HepG2 (cell line): ENCODE measurements around the gene CADPS2. TPM values are rescaled to one million over a fixed set of nuclear protein-coding genes. Genes with fewer than 3 reads are reported as not detected.

Source experiments
- LCORL ChIP-seq, 2 experiments: fragments of 450-650 bp in 1 of 2; sonication (generic) in 1 of 2; formaldehyde crosslinking in 1 of 2; IDR thresholded peaks; 2 replicates each; pipeline versions ENCODE4 v1.5.0 to v1.6.1; 2017 to 2020; ENCODE audit warnings: antibody characterized with exemption in 1 of 2, missing genetic modification reagents in 1 of 2
- MTA3 ChIP-seq: sonication (generic); formaldehyde crosslinking; IDR thresholded peaks from 2 replicates; pipeline ENCODE4 v1.4.0; 2020; ENCODE audit warnings: missing genetic modification reagents
- PLRG1 ChIP-seq: fragments of 450-650 bp; conservative IDR thresholded peaks from 2 replicates; pipeline ENCODE4 v1.6.1; 2016
- POLR2G ChIP-seq: fragments of 200-400 bp; formaldehyde crosslinking; IDR thresholded peaks from 2 replicates; pipeline ENCODE4 v1.6.1; 2018; ENCODE audit warnings: mild to moderate bottlenecking, low read depth, low read length, moderate library complexity
- ZNF326 ChIP-seq: sonication (generic); formaldehyde crosslinking; IDR thresholded peaks from 2 replicates; pipeline ENCODE4 v1.4.0; 2020; ENCODE audit warnings: missing genetic modification reagents, borderline replicate concordance
- ZSCAN31 ChIP-seq: sonication (generic); formaldehyde crosslinking; IDR thresholded peaks from 2 replicates; pipeline ENCODE4 v1.5.0; 2020; ENCODE audit warnings: low read depth, mild to moderate bottlenecking, missing genetic modification reagents
- polyA plus RNA-seq, 8 experiments: library from polyadenylated mRNA; depleted of rRNA in 3 of 8; stranded (reverse) in 7 of 8; unstranded in 1 of 8; fragments of >200 nt; fragmentation: Illumina TruSeq in 4 of 8; extraction: Trizol in 4 of 8; gene quantifications; 2 replicates each; pipeline versions ENCODE4 v1.2.1 to v1.2.3, GENCODE V29; 2011 to 2016; ENCODE audit warnings: low read depth in 4 of 8, missing spikeins in 1 of 8, mixed read lengths in 1 of 8; ENCODE audit not compliant: insufficient read depth in 1 of 8
- total RNA-seq, 5 experiments: library from RNA; depleted of rRNA; stranded (reverse); fragments of >200 nt; fragmentation: Illumina TruSeq; extraction: Trizol; gene quantifications; 2 replicates each; pipeline ENCODE4 v1.2.3, GENCODE V29; 2016; ENCODE audit warnings: low read depth in 1 of 5
- TF ChIP-seq, protein P1 (sequence below), 2 experiments: sonication (generic) in 1 of 2; formaldehyde crosslinking in 1 of 2; IDR thresholded peaks; 2 replicates each; pipeline versions ENCODE4 v1.4.0 to v1.6.1; 2016 to 2020; ENCODE audit warnings: borderline replicate concordance in 1 of 2, low read depth in 1 of 2, mild to moderate bottlenecking in 1 of 2, missing genetic modification reagents in 1 of 2
- TF ChIP-seq, protein P2 (sequence below): sonication (generic); formaldehyde crosslinking; IDR thresholded peaks from 2 replicates; pipeline ENCODE4 v1.8.1; 2023; ENCODE audit warnings: missing genetic modification reagents, inconsistent platforms, borderline replicate concordance
- TF ChIP-seq, protein P3 (sequence below): sonication (generic); formaldehyde crosslinking; conservative IDR thresholded peaks from 2 replicates; pipeline ENCODE4 v1.4.0; 2020; ENCODE audit warnings: mild to moderate bottlenecking, missing genetic modification reagents, moderate library complexity

The CADPS2 gene
- total and polyA plus RNA-seq, 2 of the 13 experiments (the other 11 are each of a cell fraction or from before 2014, with no cell fraction given): 17.6 to 43.8 TPM

DNA sequence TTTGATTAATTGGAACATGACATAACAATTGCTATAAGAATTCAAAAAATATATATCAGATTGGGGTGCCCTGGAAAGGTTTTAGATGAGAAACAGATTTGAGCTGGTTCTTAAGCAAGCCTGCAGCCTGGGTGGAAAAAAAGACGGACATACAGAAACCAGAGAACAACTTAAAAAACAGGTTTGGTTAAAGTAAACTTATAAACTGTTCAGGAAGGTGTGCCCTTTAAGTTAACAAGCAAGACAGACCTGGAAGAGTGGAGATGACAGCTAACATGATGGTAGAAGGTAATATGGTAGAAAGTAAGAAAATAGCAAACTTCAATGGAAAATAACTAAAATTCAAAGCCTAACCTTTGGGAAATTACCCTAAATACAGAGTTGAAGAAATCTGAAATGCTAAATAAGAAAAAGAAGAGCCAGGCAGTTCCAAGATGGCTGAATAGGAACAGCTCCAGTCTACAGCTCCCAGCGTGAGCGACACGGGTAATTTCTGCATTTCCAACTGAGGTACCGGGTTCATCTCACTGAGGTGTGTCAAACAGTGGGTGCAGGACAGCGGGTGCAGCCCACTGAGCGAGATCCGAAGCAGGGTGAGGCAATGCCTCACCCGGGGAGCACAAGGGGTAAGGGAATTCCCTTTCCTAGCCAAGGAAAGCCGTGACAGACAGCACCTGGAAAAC lies 52.2 kb downstream of the CADPS2 start (continued):
- TF ChIP-seq ZNF326 (CRISPR knock-in tag) (no peak), POLR2G (no peak), LCORL (IDR thresholded peaks at IDR 0.05) (no peak), LCORL (CRISPR knock-in tag; IDR thresholded peaks at IDR 0.05) (no peak), ZSCAN31 (CRISPR knock-in tag) (no peak), MTA3 (CRISPR knock-in tag) (no peak), PLRG1 (no peak)
- TF ChIP-seq, protein P1, sequence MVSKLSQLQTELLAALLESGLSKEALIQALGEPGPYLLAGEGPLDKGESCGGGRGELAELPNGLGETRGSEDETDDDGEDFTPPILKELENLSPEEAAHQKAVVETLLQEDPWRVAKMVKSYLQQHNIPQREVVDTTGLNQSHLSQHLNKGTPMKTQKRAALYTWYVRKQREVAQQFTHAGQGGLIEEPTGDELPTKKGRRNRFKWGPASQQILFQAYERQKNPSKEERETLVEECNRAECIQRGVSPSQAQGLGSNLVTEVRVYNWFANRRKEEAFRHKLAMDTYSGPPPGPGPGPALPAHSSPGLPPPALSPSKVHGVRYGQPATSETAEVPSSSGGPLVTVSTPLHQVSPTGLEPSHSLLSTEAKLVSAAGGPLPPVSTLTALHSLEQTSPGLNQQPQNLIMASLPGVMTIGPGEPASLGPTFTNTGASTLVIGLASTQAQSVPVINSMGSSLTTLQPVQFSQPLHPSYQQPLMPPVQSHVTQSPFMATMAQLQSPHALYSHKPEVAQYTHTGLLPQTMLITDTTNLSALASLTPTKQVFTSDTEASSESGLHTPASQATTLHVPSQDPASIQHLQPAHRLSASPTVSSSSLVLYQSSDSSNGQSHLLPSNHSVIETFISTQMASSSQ (IDR thresholded peaks at IDR 0.05; ENCODE audit: low read depth): no peak
- TF ChIP-seq, protein P1 (CRISPR knock-in tag; IDR thresholded peaks at IDR 0.05; ENCODE audit: borderline replicate concordance): no peak
- TF ChIP-seq, protein P2, sequence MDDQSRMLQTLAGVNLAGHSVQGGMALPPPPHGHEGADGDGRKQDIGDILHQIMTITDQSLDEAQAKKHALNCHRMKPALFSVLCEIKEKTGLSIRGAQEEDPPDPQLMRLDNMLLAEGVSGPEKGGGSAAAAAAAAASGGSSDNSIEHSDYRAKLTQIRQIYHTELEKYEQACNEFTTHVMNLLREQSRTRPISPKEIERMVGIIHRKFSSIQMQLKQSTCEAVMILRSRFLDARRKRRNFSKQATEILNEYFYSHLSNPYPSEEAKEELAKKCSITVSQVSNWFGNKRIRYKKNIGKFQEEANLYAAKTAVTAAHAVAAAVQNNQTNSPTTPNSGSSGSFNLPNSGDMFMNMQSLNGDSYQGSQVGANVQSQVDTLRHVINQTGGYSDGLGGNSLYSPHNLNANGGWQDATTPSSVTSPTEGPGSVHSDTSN: no peak
- TF ChIP-seq, protein P3, sequence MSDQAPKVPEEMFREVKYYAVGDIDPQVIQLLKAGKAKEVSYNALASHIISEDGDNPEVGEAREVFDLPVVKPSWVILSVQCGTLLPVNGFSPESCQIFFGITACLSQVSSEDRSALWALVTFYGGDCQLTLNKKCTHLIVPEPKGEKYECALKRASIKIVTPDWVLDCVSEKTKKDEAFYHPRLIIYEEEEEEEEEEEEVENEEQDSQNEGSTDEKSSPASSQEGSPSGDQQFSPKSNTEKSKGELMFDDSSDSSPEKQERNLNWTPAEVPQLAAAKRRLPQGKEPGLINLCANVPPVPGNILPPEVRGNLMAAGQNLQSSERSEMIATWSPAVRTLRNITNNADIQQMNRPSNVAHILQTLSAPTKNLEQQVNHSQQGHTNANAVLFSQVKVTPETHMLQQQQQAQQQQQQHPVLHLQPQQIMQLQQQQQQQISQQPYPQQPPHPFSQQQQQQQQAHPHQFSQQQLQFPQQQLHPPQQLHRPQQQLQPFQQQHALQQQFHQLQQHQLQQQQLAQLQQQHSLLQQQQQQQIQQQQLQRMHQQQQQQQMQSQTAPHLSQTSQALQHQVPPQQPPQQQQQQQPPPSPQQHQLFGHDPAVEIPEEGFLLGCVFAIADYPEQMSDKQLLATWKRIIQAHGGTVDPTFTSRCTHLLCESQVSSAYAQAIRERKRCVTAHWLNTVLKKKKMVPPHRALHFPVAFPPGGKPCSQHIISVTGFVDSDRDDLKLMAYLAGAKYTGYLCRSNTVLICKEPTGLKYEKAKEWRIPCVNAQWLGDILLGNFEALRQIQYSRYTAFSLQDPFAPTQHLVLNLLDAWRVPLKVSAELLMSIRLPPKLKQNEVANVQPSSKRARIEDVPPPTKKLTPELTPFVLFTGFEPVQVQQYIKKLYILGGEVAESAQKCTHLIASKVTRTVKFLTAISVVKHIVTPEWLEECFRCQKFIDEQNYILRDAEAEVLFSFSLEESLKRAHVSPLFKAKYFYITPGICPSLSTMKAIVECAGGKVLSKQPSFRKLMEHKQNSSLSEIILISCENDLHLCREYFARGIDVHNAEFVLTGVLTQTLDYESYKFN (CRISPR knock-in tag): no peak
